HCT116 (cell line): ENCODE data around the gene TIMM9. TPM values are rescaled to one million over a fixed set of nuclear protein-coding genes. Genes with fewer than 3 reads are reported as not detected.

Source experiments
- ATAC-seq: fragments of 200-7000 bp; cut with Tn5 transposase; 2 replicates; pipeline ENCODE4 v1.9.1; 2020; ENCODE audit warnings: mild to moderate bottlenecking, moderate library complexity
- BruUV-seq: library from RNA; stranded (reverse); fragments of 400-500 nt; replicated peaks from 2 replicates; lab custom pipeline; 2021; lab: Mats Ljungman, UMichigan
- CTCF ChIA-PET: fragments of 300-600 bp; sonication (Branson Sonifier 250); formaldehyde crosslinking; loops from one replicate; lab custom pipeline; 2021; ENCODE audit warnings: antibody characterized with exemption; lab: Charles Lee
- POLR2A ChIA-PET: fragments of 300-600, 350-600 bp; sonication (Branson Sonifier 250); formaldehyde crosslinking; loops from one replicate; lab custom pipeline; 2021; ENCODE audit warnings: antibody characterized with exemption; lab: Charles Lee
- RAD21 ChIA-PET, 2 experiments: fragments of 300-600 bp; sonication (Branson Sonifier 250); formaldehyde crosslinking; loops; one replicate each; lab custom pipeline; 2023; ENCODE audit warnings: low total read pairs in 2 of 2; ENCODE audit not compliant: uncharacterized antibody in 2 of 2, unreplicated experiment in 2 of 2, low non-redundant PET in 1 of 2; lab: Charles Lee
- DNase-seq: peaks from one replicate; pipeline ENCODE4 v3.0.0-alpha.2; 2010; ENCODE audit warnings: low read depth, low spot score
- H2AFZ ChIP-seq: fragments of 200-600 bp; shearing (Covaris generic), sonication (generic); 2 replicates; pipeline ENCODE4 v1.6.1; 2017; ENCODE audit warnings: low read depth, mixed run types, mixed read lengths, antibody characterized with exemption, low read length; ENCODE audit not compliant: poor library complexity, severe bottlenecking
- H3K27ac ChIP-seq: 2 replicates; pipeline ENCODE4 v1.5.1; 2012; ENCODE audit warnings: low read depth, low read length
- H3K27me3 ChIP-seq: fragments of 200-600 bp; sonication (generic); 2 replicates; pipeline ENCODE4 v1.6.1; 2016; ENCODE audit warnings: mixed run types, low read length, mixed read lengths; ENCODE audit not compliant: insufficient read depth
- H3K36me3 ChIP-seq, 2 experiments: fragments of 200-500 bp in 1 of 2; fragments of 200-600 bp in 1 of 2; sonication (Bioruptor generic) in 1 of 2; sonication (generic) in 1 of 2; 2 replicates each; pipeline versions ENCODE4 v1.5.1 to v1.6.1; 2014 to 2016; ENCODE audit warnings: low read length in 2 of 2, inconsistent platforms in 1 of 2, mixed read lengths in 1 of 2, mixed run types in 1 of 2; ENCODE audit not compliant: insufficient read depth in 2 of 2, control insufficient read depth in 1 of 2
- H3K4me1 ChIP-seq, 2 experiments: fragments of 200-600 bp in 1 of 2; sonication (generic) in 1 of 2; 2 replicates each; pipeline versions ENCODE4 v1.5.1 to v1.6.1; 2012 to 2017; ENCODE audit warnings: low read length in 2 of 2, inconsistent platforms in 1 of 2, mild to moderate bottlenecking in 1 of 2, mixed read lengths in 1 of 2, mixed run types in 1 of 2, moderate library complexity in 1 of 2; ENCODE audit not compliant: insufficient read depth in 2 of 2, control insufficient read depth in 1 of 2
- H3K4me2 ChIP-seq: fragments of 200-600 bp; sonication (generic); 2 replicates; pipeline ENCODE4 v1.6.1; 2017; ENCODE audit warnings: mixed run types, low read length, mixed read lengths
- H3K4me3 ChIP-seq, 2 experiments: fragments of 200-600 bp in 1 of 2; sonication (generic) in 1 of 2; replicated peaks in 1 of 2; 2 replicates each; pipeline ENCODE4 v1.5.1; 2011 to 2016; ENCODE audit warnings: low read length in 2 of 2, control low read depth in 1 of 2, low read depth in 1 of 2, mild to moderate bottlenecking in 1 of 2, mixed read lengths in 1 of 2, mixed run types in 1 of 2
- H3K79me2 ChIP-seq: fragments of 200-600 bp; sonication (generic); 2 replicates; pipeline ENCODE4 v1.6.1; 2017; ENCODE audit warnings: mild to moderate bottlenecking, mixed run types, low read length, moderate library complexity, mixed read lengths; ENCODE audit not compliant: insufficient read depth
- H3K9ac ChIP-seq: fragments of 200-600 bp; sonication (generic); 2 replicates; pipeline ENCODE4 v1.6.1; 2016; ENCODE audit warnings: low read length, mixed read lengths
- H3K9me2 ChIP-seq: fragments of 200-600 bp; sonication (generic), shearing (Covaris generic); 2 replicates; pipeline ENCODE4 v1.6.1; 2017; ENCODE audit warnings: mixed run types, mild to moderate bottlenecking, moderate library complexity; ENCODE audit not compliant: insufficient read depth
- H3K9me3 ChIP-seq, 2 experiments: fragments of 200-500 bp in 1 of 2; fragments of 200-600 bp in 1 of 2; sonication (Bioruptor generic) in 1 of 2; sonication (generic) in 1 of 2; 2 replicates each; pipeline ENCODE4 v1.6.1; 2014 to 2017; ENCODE audit warnings: low read length in 2 of 2, mixed read lengths in 2 of 2, inconsistent platforms in 1 of 2, low read depth in 1 of 2, mild to moderate bottlenecking in 1 of 2, mixed run types in 1 of 2, moderate library complexity in 1 of 2; ENCODE audit not compliant: control insufficient read depth in 1 of 2, insufficient read depth in 1 of 2
- H4K20me1 ChIP-seq: fragments of 200-600 bp; sonication (generic), shearing (Covaris generic); 2 replicates; pipeline ENCODE4 v1.6.1; 2017; ENCODE audit warnings: mixed run types, mild to moderate bottlenecking, moderate library complexity; ENCODE audit not compliant: insufficient read depth
- CEBPB ChIP-seq: IDR thresholded peaks from 2 replicates; pipeline ENCODE4 v1.6.1; 2012; ENCODE audit warnings: low read depth
- ELF1 ChIP-seq: IDR thresholded peaks from 2 replicates; pipeline ENCODE4 v1.6.1; 2012; ENCODE audit warnings: low read depth, borderline replicate concordance
- EZH2 ChIP-seq: fragments of 200-600 bp; sonication (generic); IDR thresholded peaks from 2 replicates; pipeline ENCODE4 v1.6.1; 2017; ENCODE audit warnings: antibody characterized with exemption, mixed run types
- EZH2phosphoT487 ChIP-seq: fragments of 200-600 bp; IDR thresholded peaks from 2 replicates; pipeline ENCODE4 v1.6.1; 2018; ENCODE audit warnings: antibody characterized with exemption, borderline replicate concordance
- POLR2A ChIP-seq: IDR thresholded peaks from 2 replicates; pipeline ENCODE4 v1.7.0; 2011; ENCODE audit warnings: borderline replicate concordance; ENCODE audit not compliant: insufficient read depth, insufficient read length; ENCODE audit errors: extremely low read depth
- POLR2AphosphoS5 ChIP-seq: IDR thresholded peaks from 2 replicates; pipeline ENCODE4 v1.6.1; 2011; ENCODE audit warnings: mild to moderate bottlenecking, low read depth, low read length, moderate library complexity
- RAD21 ChIP-seq: IDR thresholded peaks from 2 replicates; pipeline ENCODE4 v1.6.1; 2012; ENCODE audit warnings: low read depth, mild to moderate bottlenecking
- SIN3A ChIP-seq: IDR thresholded peaks from 2 replicates; pipeline ENCODE4 v1.6.1; 2012; ENCODE audit warnings: low read depth
- SRF ChIP-seq: IDR thresholded peaks from 2 replicates; pipeline ENCODE4 v1.6.1; 2012; ENCODE audit warnings: low read depth
- TCF7L2 ChIP-seq: IDR thresholded peaks from 2 replicates; pipeline ENCODE4 v1.7.0; 2011; ENCODE audit warnings: borderline replicate concordance, inconsistent platforms; ENCODE audit not compliant: insufficient read depth, insufficient read length; ENCODE audit errors: extremely low read depth
- YY1 ChIP-seq: IDR thresholded peaks from 2 replicates; pipeline ENCODE4 v1.6.1; 2011; ENCODE audit warnings: low read length, low read depth, moderate library complexity, mild to moderate bottlenecking; ENCODE audit not compliant: insufficient replicate concordance; ENCODE audit errors: extremely low read depth
- ZFX ChIP-seq: fragments of 450-650 bp; IDR thresholded peaks from 2 replicates; pipeline ENCODE4 v1.6.1; 2017
- ZNF274 ChIP-seq: fragments of 200-500 bp; sonication (Bioruptor generic); IDR thresholded peaks from 2 replicates; pipeline ENCODE4 v1.6.1; 2014; ENCODE audit warnings: mild to moderate bottlenecking, low read depth, low read length, inconsistent platforms
- intact Hi-C: fragments of 100-400 bp; cut with micrococcal nuclease; formaldehyde crosslinking; loops from 2 replicates; pipeline ENCODE4 v1.10.0; 2022
- total RNA-seq: library from RNA; stranded (reverse); gene quantifications from one replicate; pipeline ENCODE4 v1.2.1, GENCODE V29; 2021; ENCODE audit not compliant: unreplicated experiment
- TF ChIP-seq, protein P1 (sequence below): IDR thresholded peaks from 2 replicates; pipeline ENCODE4 v1.6.1; 2012
- TF ChIP-seq, protein P2 (sequence below): IDR thresholded peaks from 2 replicates; pipeline ENCODE4 v1.6.1; 2012; ENCODE audit warnings: low read depth
- TF ChIP-seq, protein P3 (sequence below): IDR thresholded peaks from 2 replicates; pipeline ENCODE4 v1.6.1; 2012
- TF ChIP-seq, protein P4 (sequence below), 3 experiments: fragments of 200-600 bp in 1 of 3; sonication (generic) in 1 of 3; IDR thresholded peaks in 2 of 3; conservative IDR thresholded peaks in 1 of 3; 2 replicates each; pipeline ENCODE4 v1.5.1; 2012 to 2017; ENCODE audit warnings: low read depth in 2 of 3, low read length in 2 of 3, antibody characterized with exemption in 1 of 3, borderline replicate concordance in 1 of 3, control low read depth in 1 of 3, mild to moderate bottlenecking in 1 of 3, mixed read lengths in 1 of 3, mixed run types in 1 of 3, moderate library complexity in 1 of 3; ENCODE audit not compliant: insufficient read depth in 1 of 3
- TF ChIP-seq, protein P5 (sequence below): IDR thresholded peaks from 2 replicates; pipeline ENCODE4 v1.6.1; 2011; ENCODE audit warnings: mild to moderate bottlenecking, low read length, moderate library complexity; ENCODE audit not compliant: insufficient replicate concordance; ENCODE audit errors: extremely low read depth

Gene TIMM9
- total RNA-seq, 1 experiment from 2014 or later = 40.7 TPM

DNA sequence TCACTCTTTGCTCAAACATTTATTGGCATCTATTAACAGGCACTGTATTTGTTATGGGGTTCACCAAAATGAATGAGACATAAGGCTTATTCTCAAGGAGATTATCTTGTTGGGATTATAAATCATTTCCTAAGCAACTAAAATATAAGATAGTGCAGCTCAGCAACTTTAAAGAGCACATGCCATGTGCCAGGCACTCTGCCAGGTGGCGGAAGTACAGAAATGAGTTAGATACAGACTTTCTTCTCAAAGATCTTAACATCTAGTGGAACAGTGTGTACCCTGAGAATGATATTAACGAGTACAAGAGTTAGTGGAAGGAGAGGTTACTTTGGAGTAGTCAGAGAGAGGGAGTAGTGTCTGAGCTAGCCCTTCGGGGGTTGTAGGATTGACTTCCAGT is 60.0 kb downstream of the TIMM9 start:
- H3K36me3 ChIP-seq = peaks cover 0 to 17% of the 10 kb centered on the region in 2 experiments; a peak in 2 of 4 replicates
- TF ChIP-seq, protein P1, sequence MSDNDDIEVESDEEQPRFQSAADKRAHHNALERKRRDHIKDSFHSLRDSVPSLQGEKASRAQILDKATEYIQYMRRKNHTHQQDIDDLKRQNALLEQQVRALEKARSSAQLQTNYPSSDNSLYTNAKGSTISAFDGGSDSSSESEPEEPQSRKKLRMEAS = no peak
- no peak for TF ChIP-seq EZH2phosphoT487
- TF ChIP-seq CEBPB = no peak
- TF ChIP-seq, protein P2, sequence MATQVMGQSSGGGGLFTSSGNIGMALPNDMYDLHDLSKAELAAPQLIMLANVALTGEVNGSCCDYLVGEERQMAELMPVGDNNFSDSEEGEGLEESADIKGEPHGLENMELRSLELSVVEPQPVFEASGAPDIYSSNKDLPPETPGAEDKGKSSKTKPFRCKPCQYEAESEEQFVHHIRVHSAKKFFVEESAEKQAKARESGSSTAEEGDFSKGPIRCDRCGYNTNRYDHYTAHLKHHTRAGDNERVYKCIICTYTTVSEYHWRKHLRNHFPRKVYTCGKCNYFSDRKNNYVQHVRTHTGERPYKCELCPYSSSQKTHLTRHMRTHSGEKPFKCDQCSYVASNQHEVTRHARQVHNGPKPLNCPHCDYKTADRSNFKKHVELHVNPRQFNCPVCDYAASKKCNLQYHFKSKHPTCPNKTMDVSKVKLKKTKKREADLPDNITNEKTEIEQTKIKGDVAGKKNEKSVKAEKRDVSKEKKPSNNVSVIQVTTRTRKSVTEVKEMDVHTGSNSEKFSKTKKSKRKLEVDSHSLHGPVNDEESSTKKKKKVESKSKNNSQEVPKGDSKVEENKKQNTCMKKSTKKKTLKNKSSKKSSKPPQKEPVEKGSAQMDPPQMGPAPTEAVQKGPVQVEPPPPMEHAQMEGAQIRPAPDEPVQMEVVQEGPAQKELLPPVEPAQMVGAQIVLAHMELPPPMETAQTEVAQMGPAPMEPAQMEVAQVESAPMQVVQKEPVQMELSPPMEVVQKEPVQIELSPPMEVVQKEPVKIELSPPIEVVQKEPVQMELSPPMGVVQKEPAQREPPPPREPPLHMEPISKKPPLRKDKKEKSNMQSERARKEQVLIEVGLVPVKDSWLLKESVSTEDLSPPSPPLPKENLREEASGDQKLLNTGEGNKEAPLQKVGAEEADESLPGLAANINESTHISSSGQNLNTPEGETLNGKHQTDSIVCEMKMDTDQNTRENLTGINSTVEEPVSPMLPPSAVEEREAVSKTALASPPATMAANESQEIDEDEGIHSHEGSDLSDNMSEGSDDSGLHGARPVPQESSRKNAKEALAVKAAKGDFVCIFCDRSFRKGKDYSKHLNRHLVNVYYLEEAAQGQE = no peak
- TF ChIP-seq ZNF274 = no peak
- no peak for TF ChIP-seq TCF7L2
- TF ChIP-seq ELF1 = no peak
- TF ChIP-seq ZFX = no peak
- TF ChIP-seq, protein P3, sequence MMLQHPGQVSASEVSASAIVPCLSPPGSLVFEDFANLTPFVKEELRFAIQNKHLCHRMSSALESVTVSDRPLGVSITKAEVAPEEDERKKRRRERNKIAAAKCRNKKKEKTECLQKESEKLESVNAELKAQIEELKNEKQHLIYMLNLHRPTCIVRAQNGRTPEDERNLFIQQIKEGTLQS = no peak
- TF ChIP-seq YY1 = no peak
- no peak for TF ChIP-seq RAD21
- TF ChIP-seq SIN3A = no peak
- TF ChIP-seq EZH2 = no peak
- TF ChIP-seq, protein P4, sequence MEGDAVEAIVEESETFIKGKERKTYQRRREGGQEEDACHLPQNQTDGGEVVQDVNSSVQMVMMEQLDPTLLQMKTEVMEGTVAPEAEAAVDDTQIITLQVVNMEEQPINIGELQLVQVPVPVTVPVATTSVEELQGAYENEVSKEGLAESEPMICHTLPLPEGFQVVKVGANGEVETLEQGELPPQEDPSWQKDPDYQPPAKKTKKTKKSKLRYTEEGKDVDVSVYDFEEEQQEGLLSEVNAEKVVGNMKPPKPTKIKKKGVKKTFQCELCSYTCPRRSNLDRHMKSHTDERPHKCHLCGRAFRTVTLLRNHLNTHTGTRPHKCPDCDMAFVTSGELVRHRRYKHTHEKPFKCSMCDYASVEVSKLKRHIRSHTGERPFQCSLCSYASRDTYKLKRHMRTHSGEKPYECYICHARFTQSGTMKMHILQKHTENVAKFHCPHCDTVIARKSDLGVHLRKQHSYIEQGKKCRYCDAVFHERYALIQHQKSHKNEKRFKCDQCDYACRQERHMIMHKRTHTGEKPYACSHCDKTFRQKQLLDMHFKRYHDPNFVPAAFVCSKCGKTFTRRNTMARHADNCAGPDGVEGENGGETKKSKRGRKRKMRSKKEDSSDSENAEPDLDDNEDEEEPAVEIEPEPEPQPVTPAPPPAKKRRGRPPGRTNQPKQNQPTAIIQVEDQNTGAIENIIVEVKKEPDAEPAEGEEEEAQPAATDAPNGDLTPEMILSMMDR (IDR thresholded peaks at IDR 0.05 in 2 of 3, conservative IDR thresholded peaks at IDR 0.05 in 1 of 3; ENCODE audit: borderline replicate concordance in 1 of 3, insufficient read depth in 1 of 3, low read depth in 2 of 3, low read length in 2 of 3) = no peak
- no peak for TF ChIP-seq POLR2AphosphoS5
- TF ChIP-seq, protein P5, sequence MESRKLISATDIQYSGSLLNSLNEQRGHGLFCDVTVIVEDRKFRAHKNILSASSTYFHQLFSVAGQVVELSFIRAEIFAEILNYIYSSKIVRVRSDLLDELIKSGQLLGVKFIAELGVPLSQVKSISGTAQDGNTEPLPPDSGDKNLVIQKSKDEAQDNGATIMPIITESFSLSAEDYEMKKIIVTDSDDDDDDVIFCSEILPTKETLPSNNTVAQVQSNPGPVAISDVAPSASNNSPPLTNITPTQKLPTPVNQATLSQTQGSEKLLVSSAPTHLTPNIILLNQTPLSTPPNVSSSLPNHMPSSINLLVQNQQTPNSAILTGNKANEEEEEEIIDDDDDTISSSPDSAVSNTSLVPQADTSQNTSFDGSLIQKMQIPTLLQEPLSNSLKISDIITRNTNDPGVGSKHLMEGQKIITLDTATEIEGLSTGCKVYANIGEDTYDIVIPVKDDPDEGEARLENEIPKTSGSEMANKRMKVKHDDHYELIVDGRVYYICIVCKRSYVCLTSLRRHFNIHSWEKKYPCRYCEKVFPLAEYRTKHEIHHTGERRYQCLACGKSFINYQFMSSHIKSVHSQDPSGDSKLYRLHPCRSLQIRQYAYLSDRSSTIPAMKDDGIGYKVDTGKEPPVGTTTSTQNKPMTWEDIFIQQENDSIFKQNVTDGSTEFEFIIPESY = no peak
- no peak for TF ChIP-seq SRF
- no peak for TF ChIP-seq POLR2A
- H4K20me1 ChIP-seq = no peaks in the 10 kb centered on the region
- H3K27me3 ChIP-seq = no peaks in the 10 kb centered on the region
- H3K4me2 ChIP-seq = no peak overlapping the region
- CTCF ChIA-PET = no interaction called here
- H2AFZ ChIP-seq = no peak overlapping the region
- no peaks in the 10 kb centered on the region for H3K9me2 ChIP-seq
- ATAC-seq (no peak), DNase-seq (no peak)
- no peak overlapping the region for H3K4me3 ChIP-seq
- H3K4me1 ChIP-seq = no peaks in the 10 kb centered on the region
- RAD21 ChIA-PET = no interaction called here
- H3K27ac ChIP-seq = no peak overlapping the region
- no peaks in the 10 kb centered on the region for H3K79me2 ChIP-seq
- intact Hi-C loops = no loop called here
- H3K9me3 ChIP-seq = no peaks in the 10 kb centered on the region
- no peak overlapping the region for H3K9ac ChIP-seq
- BruUV-seq = no TSS peak
- POLR2A ChIA-PET = no interaction called here
